VCaP (cell line): Measurements from ENCODE around the gene PRKG1.

ENCODE experiments used
- H3K27ac ChIP-seq: fragments of 450-650 bp; 2 replicates; pipeline ENCODE4 v1.5.1; 2017
- TF ChIP-seq, protein P1 (sequence below): fragments of 450-650 bp; conservative IDR thresholded peaks from 2 replicates; pipeline ENCODE4 v1.5.1; 2017; ENCODE audit warnings: mild to moderate bottlenecking, moderate library complexity

Gene PRKG1

DNA sequence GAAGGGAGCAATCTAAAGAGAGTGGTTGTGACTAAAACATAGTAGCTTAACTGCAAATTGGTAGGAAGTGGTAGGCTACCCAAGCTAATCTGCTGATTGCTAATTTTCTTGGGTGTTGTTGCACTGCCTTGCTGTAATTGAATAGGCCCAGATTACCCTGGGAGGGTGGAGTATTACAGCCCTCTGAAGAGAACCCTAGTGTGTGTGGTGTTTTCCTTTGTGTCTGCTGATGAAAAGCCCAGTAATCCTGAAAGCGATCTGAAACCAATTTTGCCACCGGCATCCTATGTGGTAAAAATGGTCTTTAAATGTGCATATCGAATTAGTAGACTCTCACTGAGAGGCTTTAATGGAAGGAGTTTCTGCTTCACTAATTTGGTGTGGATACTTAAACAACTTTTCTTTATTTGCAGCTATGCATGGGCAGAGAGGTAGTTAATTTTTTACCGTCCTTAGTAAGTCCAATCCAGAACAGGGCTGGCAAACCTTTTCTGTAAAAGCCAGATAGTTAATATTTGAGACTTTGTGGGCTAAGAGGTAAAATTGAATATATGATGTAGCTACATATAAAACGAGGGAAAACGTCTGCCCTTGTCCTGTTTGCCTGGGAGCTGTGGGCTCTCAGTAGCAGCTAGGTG, 532.7 kb downstream of the PRKG1 start:
- TF ChIP-seq, protein P1, sequence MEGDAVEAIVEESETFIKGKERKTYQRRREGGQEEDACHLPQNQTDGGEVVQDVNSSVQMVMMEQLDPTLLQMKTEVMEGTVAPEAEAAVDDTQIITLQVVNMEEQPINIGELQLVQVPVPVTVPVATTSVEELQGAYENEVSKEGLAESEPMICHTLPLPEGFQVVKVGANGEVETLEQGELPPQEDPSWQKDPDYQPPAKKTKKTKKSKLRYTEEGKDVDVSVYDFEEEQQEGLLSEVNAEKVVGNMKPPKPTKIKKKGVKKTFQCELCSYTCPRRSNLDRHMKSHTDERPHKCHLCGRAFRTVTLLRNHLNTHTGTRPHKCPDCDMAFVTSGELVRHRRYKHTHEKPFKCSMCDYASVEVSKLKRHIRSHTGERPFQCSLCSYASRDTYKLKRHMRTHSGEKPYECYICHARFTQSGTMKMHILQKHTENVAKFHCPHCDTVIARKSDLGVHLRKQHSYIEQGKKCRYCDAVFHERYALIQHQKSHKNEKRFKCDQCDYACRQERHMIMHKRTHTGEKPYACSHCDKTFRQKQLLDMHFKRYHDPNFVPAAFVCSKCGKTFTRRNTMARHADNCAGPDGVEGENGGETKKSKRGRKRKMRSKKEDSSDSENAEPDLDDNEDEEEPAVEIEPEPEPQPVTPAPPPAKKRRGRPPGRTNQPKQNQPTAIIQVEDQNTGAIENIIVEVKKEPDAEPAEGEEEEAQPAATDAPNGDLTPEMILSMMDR: no peak
- H3K27ac ChIP-seq: no peak overlapping the region

DNA sequence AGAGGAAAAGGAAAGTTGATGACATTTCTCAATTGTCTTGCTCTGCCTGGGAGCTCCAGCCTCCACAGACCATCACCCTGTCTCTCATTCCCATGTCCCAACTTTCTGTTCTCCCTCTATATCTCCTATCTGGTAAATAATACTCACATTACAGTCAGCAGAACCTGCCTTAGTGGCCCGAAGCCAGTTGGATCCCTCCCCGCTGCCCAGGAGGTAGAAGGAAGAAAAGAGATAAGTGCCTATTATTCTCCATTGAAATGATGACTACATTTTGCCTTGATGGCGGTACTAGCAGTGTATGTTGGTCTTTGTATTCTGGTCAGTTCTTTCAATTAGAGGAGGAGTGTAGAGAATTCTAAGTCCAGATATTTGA, 533.2 kb downstream of the PRKG1 start:
- H3K27ac ChIP-seq: no peak overlapping the region
- TF ChIP-seq, protein P1: no peak

DNA sequence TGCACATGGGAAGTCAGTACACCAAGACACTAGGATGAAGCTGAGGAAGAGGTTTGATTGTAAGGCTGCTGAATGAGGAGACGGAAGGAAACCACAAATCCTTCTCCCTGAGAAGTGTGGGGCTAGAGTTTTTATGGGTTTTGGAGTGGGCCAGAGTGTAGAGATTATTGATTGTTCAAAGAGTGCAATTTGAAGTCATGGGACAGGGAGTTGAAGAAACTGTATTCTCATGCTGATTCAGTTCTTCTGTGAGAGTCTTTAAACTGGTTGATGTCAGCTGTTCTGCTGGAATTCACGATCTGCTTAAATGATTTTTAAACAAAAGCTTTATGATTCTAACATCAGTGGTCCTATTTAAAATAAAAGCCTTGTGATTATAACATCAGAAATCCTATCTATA, 533.9 kb downstream of the PRKG1 start:
- TF ChIP-seq, protein P1: no peak
- H3K27ac ChIP-seq: no peak overlapping the region

DNA sequence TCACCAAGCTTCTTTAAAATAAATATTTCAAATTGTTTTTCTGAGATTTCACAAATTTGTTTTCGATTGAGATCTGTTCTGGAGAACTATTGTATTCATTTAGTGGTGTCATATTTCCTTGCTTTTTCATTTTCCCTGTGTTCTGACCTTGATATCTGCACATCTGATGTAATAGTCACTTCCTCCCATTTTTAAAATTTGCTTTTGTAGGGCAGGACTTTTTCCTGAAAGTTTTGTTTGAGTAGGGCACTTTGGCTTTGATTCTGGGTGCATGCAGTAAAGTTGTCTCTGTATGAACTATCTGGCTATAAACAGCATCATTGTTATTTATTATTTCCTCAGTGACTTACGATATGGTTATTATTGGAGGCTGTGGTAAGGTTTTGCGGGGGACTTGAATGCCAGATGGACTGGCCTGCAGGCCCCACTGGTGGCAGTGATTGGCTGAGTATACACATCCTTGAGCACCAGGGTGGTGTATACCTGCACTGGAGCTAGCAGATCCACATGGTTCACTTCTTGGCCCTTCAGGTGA, 541.5 kb downstream of the PRKG1 start:
- TF ChIP-seq, protein P1: no peak
- H3K27ac ChIP-seq: no peak overlapping the region

DNA sequence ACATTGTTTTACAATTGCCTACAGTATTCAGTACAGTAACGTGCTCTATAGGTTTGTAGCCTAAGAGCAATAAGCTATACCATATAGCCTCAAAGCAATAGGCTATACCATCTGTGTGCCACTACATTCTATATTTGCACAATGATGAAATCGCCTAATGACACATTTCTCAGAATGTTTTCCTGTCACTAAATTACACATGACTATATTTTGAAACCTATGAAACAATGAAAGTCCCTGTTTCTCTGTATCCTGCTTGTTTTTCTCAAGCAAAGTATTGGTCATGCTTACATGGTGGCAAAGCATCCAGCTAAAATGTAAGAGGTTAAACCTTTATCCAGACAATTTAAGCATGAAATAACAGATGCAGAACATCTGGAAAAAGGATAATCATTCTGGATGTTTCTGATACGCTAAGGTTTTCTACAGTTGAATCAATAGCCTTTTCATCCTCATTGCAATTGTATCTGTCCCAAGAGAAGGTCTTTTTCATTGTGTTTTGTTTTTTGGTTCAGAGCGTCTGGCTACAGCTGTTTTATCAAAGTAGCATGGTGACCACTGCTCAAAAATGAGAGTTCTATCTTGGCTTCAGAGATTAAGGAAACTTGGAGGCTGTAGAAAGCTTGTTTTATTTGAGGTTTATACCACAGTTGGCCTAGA, 543.4 kb downstream of the PRKG1 start:
- TF ChIP-seq, protein P1: no peak
- no peak overlapping the region for H3K27ac ChIP-seq

DNA sequence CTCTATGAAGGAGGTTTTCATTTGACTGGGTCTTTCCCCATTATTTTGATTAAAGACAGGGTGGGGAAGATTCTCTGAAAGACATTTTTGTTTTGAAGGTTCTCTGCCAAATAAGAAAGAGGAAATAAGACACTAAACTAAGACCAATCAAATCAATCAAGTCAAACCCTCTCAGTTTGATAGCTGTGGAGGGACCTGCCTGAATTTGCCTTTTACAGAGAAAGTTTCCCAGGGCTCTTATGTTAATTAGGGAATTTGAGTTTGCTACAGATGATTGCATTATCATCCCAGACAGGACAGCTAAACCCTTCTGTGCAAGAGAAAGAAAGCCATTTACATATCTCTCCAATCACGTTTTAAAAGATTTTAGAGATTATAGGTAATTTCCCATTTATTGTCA, 545.1 kb downstream of the PRKG1 start:
- TF ChIP-seq, protein P1: no peak
- no peak overlapping the region for H3K27ac ChIP-seq

DNA sequence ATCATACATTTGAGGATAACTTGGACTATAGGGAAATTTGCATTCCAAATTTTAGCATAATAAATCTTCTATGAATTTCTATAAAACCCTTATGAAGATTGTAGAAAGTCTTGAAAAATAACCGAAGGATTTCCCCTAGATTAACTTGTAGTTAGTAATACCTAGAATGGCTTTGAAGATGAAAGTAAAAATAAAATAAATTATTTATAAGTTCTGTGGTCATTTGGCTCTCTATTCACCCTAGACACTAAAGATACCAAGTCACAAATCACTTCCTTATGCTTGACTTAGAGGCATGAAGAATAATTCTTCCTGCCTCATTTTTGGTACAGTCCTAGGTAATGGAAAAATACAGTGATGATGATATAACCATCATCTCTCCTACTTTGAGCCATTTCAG, 545.8 kb downstream of the PRKG1 start:
- TF ChIP-seq, protein P1: no peak
- no peak overlapping the region for H3K27ac ChIP-seq
